Neuron (in vitro differentiated cells): ENCODE results near the gene SLC9A3.

ENCODE experiments used
- H2AFZ ChIP-seq: one replicate; pipeline ENCODE4 v1.6.1; 2013; ENCODE audit warnings: low read depth, mild to moderate bottlenecking, inconsistent platforms, low read length, moderate library complexity
- H3K27me3 ChIP-seq: one replicate; pipeline ENCODE4 v1.6.1; 2013; ENCODE audit warnings: low read length; ENCODE audit not compliant: insufficient read depth
- H3K36me3 ChIP-seq: one replicate; pipeline ENCODE4 v1.6.1; 2013; ENCODE audit warnings: low read length; ENCODE audit not compliant: insufficient read depth
- H3K4me1 ChIP-seq: one replicate; pipeline ENCODE4 v1.6.1; 2013; ENCODE audit warnings: low read length; ENCODE audit not compliant: insufficient read depth
- H3K4me3 ChIP-seq: 2 replicates; pipeline ENCODE4 v1.5.1; 2013; ENCODE audit warnings: mild to moderate bottlenecking, low read length, moderate library complexity
- H3K9me3 ChIP-seq: one replicate; pipeline ENCODE4 v1.6.1; 2013; ENCODE audit warnings: low read length

The SLC9A3 gene

DNA sequence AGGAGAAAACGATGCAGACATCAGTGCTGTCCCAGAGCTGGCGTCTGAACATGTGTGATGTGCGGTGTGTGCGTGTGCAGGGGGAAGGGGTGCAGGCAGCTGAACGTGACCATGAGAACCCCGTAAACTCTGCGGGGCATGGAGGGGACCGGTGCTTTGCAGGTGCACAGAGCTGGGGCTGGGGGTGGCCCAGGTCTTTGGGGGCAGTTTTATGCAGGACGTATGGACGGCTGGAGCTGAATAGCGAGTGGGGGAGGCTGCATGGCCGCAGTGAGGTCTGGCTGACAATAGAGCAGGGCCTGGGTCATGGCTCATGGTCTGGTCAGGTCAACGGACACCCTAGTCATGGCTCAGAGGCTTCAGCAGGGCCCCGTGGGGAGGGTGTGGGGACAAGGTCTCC lies 84.6 kb downstream of the SLC9A3 start:
- no peaks in the 10 kb centered on the region for H3K36me3 ChIP-seq
- no peaks in the 10 kb centered on the region for H3K27me3 ChIP-seq
- H3K4me3 ChIP-seq, result no peak overlapping the region
- H3K9me3 ChIP-seq, result no peaks in the 10 kb centered on the region
- no peak overlapping the region for H2AFZ ChIP-seq
- H3K4me1 ChIP-seq, result peaks cover 44% of the 10 kb centered on the region

DNA sequence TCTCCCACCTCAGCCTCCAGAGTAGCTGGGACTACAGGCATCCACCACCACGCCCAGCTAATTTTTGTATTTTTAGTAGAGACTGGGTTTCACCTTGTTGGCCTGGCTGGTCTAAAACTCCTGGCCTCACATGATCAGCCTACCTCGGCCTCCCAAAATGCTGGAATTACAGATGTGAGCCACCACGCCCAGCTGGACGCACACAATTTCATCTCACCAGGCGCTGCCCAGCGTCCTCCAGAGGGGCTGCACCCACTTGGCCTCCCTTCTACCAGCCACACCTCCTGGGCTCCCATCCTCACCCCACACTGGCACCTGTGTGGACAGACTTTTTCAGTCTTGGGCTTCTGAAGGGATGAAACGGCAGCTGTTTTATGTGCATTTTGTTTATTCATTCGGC lies 85.1 kb downstream of the SLC9A3 start:
- no peaks in the 10 kb centered on the region for H3K36me3 ChIP-seq
- no peak overlapping the region for H3K4me3 ChIP-seq
- H3K4me1 ChIP-seq, result peaks cover 41% of the 10 kb centered on the region
- H3K27me3 ChIP-seq, result no peaks in the 10 kb centered on the region
- no peaks in the 10 kb centered on the region for H3K9me3 ChIP-seq
- no peak overlapping the region for H2AFZ ChIP-seq

DNA sequence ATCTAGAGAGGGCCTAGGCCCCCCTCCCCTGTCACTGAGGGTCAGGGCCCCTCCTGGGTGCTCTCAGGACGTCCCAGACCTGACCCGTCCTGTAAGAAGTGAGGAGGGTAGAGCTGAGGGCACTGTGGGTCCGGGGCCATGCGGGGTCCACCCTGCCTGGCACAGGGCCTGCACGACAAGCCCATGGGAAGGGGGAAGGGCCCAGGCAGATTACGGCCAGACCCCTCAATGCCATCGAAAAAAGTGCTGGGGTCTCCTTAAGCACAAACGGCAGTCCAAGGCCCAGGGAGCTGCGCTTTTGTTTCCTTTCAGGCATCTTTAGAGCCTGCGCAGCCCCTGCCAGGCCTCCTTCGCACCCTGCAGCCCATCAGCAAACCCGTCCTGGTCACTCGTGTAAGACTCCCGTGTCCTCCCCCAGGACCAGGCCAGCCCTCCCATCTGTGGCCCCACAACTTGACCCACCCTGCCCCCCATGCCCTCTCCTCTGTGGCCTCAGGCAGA lies 85.7 kb downstream of the SLC9A3 start:
- Histone ChIP-seq H3K9me3 (no peaks in the 10 kb centered on the region), H3K4me1 (peaks cover 35% of the 10 kb centered on the region), H3K27me3 (no peaks in the 10 kb centered on the region)

DNA sequence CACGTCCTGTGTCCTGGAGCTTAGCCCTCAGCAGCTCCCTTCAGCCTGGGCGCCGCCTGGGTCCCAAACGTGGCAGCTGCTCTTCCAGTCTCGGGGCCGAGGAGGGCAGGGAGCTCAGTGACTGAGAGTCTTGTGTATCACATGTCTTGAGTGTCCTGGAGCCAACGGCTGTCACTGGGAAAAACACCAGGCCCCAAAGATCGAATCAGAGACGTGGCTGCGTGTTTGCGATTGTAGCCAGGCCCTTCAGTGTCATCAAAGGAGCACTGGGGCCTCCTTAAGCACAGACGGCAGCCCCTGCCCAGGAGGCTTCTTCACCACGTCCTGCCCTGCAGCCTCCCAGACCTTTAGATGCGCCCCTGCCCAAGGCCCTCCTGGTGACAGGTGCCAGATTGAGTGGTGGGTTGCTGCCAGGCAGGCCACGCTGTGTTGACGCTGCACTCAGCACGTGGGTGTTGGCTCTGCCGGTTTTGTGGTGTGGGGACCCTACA lies 86.9 kb downstream of the SLC9A3 start:
- H3K27me3 ChIP-seq, result no peaks in the 10 kb centered on the region
- H3K36me3 ChIP-seq, result no peaks in the 10 kb centered on the region
- H3K9me3 ChIP-seq, result no peaks in the 10 kb centered on the region
- no peak overlapping the region for H3K4me3 ChIP-seq
- H3K4me1 ChIP-seq, result peaks cover 31% of the 10 kb centered on the region
- no peak overlapping the region for H2AFZ ChIP-seq

More for the DNA sequence above, 85.7 kb downstream of the SLC9A3 start:
- Histone ChIP-seq H3K36me3 (no peaks in the 10 kb centered on the region), H3K4me3 (no peak overlapping the region), H2AFZ (no peak overlapping the region)

DNA sequence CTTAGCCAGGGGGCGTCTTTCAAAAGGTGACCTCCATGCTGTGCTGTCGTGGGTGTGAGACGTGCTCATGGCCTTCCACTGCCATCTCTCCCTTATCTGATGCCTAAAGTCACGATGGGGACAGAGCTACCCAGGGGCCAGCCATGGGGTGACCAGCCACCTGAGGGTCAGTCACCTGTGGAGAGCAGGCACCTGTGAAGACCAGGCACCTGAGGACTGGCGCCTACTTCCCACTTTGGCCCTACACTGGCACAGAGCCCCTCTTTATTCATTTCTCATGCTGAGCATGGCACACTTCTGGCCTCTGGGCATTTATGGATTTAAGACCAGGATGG lies 87.6 kb downstream of the SLC9A3 start:
- Histone ChIP-seq H3K27me3 (no peaks in the 10 kb centered on the region), H2AFZ (no peak overlapping the region), H3K9me3 (no peaks in the 10 kb centered on the region), H3K4me1 (peaks cover 25% of the 10 kb centered on the region), H3K4me3 (no peak overlapping the region), H3K36me3 (no peaks in the 10 kb centered on the region)

DNA sequence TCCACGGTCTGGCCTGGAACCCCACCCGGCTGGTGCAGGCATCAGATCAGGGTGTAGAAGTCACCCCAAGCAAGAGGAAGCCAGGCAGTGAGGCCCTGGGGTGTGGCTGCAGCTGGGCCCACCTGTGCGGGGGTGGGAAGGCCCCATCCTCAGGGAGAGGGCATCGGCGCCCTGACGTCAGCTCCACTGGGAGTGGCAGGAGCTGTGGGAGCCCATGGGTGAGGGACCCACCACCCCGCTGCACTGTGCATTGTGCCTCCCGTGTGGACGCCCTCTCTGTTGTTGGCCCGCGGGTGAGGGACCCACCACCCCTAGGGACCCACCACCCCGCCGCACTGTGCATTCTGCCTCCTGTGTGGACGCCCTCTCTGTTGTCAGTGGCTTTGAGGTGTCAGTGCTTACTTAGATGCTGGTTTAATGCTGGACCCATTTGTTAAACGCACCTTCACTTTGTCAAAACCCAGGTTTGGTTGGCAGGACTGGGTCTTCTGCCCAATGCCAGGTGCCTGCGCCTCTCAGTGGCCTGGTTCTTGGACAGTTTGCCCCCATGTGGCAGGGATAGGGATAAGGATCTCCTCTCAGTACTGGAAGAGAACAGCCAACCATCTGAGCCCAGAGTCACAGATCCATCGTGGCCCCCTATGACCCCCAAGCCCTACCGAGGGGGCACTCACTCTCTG lies 88.1 kb downstream of the SLC9A3 start:
- no peaks in the 10 kb centered on the region for H3K9me3 ChIP-seq
- H2AFZ ChIP-seq, result no peak overlapping the region
- no peak overlapping the region for H3K4me3 ChIP-seq
- H3K4me1 ChIP-seq, result peaks cover 25% of the 10 kb centered on the region
- H3K27me3 ChIP-seq, result no peaks in the 10 kb centered on the region
- no peaks in the 10 kb centered on the region for H3K36me3 ChIP-seq

DNA sequence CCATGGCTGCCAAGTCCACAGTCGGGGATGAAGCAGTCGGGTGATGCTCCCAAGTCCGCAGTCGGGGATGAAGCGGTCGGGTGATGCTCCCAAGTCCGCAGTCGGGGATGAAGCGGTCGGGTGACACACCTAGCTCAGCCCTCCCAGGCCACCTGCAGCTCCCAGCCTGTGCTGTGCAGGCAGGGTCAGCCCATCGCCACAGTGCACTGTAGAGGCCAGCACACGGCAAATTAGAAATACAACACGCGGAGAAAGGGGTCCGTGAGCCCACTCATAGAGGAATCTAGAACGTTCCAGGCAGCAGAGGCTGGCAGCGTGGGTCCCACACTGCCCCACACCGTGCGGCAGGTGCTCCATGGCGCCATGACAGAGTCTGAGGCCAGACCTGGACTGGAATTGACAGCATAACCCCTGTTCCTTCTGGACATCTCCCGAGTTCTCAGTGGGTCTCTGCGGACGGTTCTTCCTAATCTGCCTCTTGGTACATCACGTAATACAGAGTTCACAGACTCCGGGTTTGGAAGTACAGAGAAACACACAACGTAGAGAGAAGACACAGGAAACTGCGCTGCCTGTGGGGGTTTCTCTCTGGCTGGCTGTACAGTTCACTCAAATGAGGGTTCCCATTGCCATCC lies 89.0 kb downstream of the SLC9A3 start:
- no peak overlapping the region for H3K4me3 ChIP-seq
- no peaks in the 10 kb centered on the region for H3K27me3 ChIP-seq
- H3K9me3 ChIP-seq, result no peaks in the 10 kb centered on the region

DNA sequence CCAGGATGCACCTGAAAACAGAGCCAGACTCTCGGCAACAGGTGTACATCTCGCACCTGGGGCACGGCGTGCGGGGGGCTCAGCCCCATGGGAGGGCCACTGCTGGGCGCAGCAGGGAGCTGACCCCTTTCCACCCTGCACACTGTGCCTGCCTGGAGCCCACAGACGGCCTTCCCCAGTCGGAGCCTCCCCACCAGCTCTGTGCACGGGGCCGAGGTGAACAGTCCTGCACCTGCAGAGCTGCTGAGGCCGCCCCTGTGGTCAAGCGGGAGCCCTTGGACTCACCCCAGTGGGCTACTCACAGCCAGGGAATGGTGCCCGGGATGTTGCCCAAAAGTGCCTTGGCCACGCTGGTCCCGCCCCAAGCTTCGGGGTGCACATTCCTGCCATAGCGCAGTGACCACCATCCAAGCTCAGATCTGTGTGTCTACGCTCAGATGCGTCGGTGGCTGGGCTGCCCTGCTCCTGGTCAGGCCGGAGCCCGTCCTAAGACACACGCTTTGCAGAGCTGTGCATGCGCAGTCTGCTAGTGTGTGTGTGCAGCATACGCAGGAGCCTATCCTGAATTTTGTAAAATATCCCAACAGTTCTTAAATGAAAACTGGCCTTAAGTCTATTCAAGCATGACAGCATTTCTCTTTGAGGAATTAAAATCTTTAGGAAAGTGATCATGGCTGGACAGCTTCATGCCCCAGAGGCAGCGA lies 89.7 kb downstream of the SLC9A3 start:
- no peaks in the 10 kb centered on the region for H3K9me3 ChIP-seq
- no peaks in the 10 kb centered on the region for H3K36me3 ChIP-seq
- no peak overlapping the region for H2AFZ ChIP-seq
- peaks cover 15% of the 10 kb centered on the region for H3K4me1 ChIP-seq
- no peaks in the 10 kb centered on the region for H3K27me3 ChIP-seq
- no peak overlapping the region for H3K4me3 ChIP-seq

More for the DNA sequence above, 89.0 kb downstream of the SLC9A3 start:
- H3K36me3 ChIP-seq, result no peaks in the 10 kb centered on the region
- no peak overlapping the region for H2AFZ ChIP-seq
- peaks cover 22% of the 10 kb centered on the region for H3K4me1 ChIP-seq

DNA sequence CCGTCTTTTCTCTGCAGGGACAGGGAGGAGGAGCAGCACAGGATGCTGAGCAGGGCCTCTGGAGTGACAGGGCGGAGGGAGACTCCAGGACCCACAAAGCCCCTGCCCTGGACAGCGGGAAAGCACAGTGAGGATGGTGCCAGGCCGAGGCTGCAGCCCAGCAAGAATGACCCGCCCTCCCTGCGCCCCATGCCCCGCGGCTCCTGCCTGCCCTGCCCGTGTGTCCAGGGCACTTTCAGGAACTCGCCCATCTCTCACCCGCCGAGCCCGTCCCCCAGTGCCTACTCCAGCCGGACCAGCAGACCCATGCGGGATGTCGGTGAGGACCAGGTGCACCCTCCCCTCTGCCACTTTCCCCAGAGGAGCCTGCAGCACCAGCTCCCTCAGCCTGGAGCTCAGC lies 90.4 kb downstream of the SLC9A3 start:
- Histone ChIP-seq H3K4me1 (peaks cover 10% of the 10 kb centered on the region), H3K27me3 (no peaks in the 10 kb centered on the region), H3K36me3 (no peaks in the 10 kb centered on the region), H2AFZ (no peak overlapping the region), H3K9me3 (peaks cover 1% of the 10 kb centered on the region), H3K4me3 (no peak overlapping the region)

DNA sequence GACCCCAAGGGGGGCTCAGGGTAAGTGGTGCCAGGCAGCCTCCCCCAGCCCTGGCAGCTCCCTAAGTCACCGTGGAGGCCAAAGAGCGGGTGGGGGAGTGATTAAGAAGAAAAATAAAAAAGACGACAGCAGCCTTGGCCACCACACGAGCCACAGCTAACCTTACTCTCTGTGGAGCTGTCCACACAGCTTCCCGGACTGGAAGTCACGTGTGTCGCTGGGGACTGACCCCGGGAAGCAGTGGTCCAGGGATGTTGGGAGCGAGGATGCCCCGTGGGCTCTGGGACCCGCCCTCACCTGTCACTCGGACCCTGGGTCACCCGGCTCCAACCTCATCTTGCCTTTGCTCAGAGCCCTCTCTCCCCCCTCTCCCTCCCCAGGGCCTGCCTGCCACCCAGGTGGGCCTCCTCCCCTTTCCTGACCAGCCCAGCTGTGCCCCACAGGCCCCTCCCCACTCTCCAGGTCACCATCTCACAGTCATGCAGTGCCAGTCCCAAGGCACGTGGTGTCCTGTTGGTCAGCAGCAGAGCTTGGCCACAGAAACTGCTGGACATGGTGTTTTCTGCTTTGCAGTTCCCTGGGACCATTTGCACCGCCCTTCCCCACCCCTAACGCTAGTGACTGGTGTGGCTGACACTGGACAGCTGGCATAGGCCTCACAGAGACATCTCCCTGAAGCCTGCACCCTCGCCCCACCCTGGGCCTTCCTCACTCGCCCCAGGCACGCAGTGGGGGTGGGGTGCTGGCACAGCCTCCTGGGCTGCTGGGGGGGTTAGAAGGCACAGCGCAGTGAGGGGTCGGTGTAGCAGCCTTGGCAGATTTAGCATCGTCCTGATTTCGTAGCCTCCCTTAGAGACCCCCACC lies 91.1 kb downstream of the SLC9A3 start:
- Histone ChIP-seq H3K4me1 (peaks cover 4% of the 10 kb centered on the region), H3K27me3 (no peaks in the 10 kb centered on the region), H3K36me3 (no peaks in the 10 kb centered on the region), H2AFZ (no peak overlapping the region), H3K4me3 (no peak overlapping the region), H3K9me3 (peaks cover 5% of the 10 kb centered on the region)

DNA sequence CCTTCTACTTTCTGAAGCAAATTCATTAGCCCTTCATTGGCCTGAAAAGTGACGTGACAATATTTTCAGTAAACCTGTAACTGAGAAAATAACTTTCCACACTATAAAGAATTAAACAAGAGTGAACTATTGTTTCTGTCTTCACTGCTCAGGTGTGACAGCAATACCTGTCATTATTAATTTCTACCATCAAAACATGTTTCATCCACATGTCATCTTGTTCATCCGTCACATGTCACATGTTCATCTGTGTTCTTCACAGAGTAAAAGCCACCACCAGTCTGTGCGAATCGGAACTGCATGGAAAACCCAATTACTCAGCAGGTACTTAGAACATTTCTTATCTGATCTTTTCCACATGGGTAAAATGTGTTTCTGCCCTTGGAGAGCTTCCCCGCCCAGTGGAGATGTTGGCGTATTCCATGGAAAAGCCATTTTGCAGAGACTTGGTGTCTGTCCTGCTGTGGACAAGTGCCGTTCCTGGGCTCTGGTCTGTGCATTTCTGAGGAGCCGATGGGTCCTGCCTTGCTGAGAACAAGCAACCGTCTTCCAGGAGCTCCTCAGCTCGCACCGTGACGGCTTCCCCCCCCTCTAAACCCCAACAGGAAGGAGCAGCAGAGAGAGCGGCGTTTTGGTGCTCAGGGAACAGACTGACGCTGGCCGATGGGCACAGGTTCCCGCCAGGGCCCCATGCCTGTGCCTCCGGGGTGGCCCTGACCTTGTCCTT lies 91.9 kb downstream of the SLC9A3 start:
- Histone ChIP-seq H3K4me3 (no peak overlapping the region), H3K4me1 (peaks cover 4% of the 10 kb centered on the region), H2AFZ (no peak overlapping the region), H3K9me3 (peaks cover 6% of the 10 kb centered on the region), H3K27me3 (no peaks in the 10 kb centered on the region), H3K36me3 (no peaks in the 10 kb centered on the region)

DNA sequence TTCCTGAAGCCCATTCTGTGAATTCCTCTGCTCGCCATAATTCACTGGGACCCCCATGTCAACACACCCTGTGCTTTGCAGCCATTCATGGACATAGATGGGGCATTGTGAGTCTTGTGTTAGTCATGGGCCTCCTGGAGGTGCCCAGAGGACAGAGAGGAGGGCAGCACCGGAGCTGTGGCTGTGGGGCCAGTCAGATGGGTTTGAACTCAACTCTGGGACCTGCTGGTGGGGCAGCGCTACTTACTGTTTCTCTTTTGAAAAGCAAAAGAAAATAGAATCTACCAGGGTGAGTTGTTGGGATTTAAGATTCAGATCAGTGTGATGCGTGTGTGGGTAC lies 92.6 kb downstream of the SLC9A3 start:
- H3K27me3 ChIP-seq, result no peaks in the 10 kb centered on the region
- peaks cover 6% of the 10 kb centered on the region for H3K9me3 ChIP-seq
- peaks cover 4% of the 10 kb centered on the region for H3K4me1 ChIP-seq
- H3K36me3 ChIP-seq, result no peaks in the 10 kb centered on the region
- H2AFZ ChIP-seq, result no peak overlapping the region
- no peak overlapping the region for H3K4me3 ChIP-seq
